GM11168 (cell line): Measurements from ENCODE around the gene ZMPSTE24.
"Not testable (repeated sequence)": the region's sequence is repeated elsewhere in the genome, so short reads cannot be mapped to it uniquely, and the experiment has no call there.

Experiments used
- in situ Hi-C: fragments of 300-500 bp; cut with MboI; formaldehyde crosslinking; loops from one replicate; pipeline ENCODE4 v1.12.0; 2022; ENCODE audit warnings: low sequenced_read_pairs; ENCODE audit not compliant: unreplicated experiment

ZMPSTE24 gene

DNA sequence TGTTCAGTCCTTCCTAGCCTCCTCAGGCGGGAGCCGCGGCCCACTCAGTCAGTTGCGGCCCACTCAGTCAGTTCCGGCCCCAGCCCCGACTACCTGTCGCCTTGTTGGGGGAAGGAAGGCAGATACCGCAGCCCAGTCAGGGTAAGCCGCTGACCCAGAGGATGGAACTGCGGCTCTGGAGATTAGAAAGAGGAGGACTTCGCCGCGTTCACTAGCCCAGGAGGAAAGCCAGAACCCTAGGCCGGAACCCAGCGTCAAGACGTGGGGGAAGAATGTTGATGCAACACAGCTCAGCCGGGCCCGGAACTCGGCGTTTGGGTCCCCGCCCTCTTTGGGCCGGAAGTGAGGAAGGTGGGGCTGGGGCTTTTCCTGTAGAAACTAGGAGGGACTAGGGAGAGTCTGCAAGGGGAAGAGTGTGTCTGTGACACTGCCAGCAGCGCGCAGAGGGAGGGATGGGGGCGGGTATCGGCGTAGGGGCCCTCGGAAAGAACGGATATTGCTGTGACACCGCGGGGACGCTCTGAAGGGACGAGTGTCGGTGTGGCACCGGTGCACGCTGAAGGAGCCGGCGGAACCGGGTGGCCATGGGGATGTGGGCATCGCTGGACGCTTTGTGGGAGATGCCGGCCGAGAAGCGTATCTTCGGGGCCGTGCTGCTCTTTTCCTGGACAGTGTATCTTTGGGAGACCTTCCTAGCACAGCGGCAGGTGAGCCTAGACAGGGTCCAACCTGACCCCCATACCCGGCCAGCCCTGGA lies at the start of gene ZMPSTE24:
Gene ZMPSTE24 (plus strand): TSS at position 549 of the 757 bp plus-strand sequence. CDS start 36 bp downstream, at position 585.
- in situ Hi-C loops, result loop anchor here (10.0 kb wide), 1 partner anchor 93 kb away; the partner anchor contains the start of gene RLF

DNA sequence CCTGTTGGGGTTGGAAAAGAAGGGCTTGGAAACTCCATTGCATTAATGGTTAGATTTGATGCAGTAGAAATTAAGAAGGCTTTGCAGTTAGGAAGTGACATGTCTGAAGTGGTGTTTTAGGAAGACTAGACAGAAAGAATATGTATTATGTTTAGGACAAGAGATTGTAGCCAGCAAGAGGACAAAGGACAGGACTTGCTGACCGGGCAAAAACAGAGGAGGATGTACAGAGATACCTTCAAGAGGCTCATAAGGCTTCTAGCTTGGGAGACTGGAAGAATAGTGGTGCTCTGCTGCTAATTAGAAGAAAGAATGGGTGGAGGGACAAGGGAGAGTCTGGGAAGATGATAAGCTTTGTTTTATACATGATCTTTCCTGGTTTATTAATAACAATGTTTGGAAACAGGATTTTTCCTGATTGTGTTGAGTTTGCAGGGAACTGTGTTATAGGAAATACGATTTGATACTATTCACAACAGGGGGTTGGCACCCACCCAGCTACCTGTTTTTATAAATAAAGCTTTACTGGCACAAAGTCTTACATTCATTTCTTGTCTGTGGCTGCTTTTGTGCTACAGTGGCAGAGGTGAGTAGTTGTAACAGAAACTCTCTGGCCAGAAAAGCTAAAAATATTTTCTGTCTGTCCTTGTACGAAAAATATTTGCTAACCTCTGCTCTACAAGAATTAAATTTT lies 47.4 kb upstream of the ZMPSTE24 start:
- in situ Hi-C loops, result no loop called here

- in situ Hi-C loops, result no loop called here
Observed at GRCh38 chr1:40218333-40218732, 39.7 kb upstream of the ZMPSTE24 start.

DNA sequence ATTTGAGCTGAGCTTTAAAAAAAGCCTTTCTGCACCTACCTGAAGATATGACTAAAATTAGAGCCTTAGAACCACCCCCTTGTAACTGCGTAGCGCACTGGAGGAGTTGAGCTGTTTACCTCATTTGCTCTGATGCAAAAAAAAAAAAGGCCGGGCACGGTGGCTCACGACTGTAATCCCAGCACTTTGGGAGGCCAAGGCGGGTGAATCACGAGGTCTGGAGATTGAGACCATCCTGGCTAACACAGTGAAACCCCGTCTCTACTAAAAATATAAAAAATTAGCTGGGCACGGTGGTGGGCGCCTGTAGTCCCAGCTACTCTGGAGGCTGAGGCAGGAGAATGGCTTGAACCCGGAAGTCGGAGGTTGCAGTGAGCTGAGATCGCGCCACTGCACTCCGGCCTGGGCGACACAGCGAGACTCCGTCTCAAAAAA lies 36.5 kb upstream of the ZMPSTE24 start:
- in situ Hi-C loops, result not testable (repeated sequence)

GRCh38 chr1:40221977-40222772 lies 35.9 kb upstream of the ZMPSTE24 start:
- in situ Hi-C loops, result no loop called here

DNA sequence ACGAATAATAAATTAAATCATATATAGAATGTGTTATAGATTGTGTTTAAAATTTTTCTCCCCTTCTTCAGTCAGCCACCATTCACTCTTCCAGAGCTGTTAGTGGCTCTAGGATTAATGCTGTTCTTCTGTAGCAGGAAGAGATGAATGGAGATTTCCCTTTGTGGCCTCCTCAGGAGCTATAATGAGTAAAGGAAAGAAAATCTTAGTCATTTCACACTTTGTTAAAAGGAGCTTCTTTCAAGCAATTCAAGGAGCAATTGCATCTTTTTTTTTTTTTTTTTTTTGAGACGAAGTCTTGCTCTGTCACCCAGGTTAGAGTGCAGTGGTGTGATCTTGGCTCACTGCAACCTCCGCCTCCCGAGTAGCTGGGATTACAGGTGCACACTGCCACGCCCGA lies 34.0 kb upstream of the ZMPSTE24 start:
- in situ Hi-C loops, result no loop called here

DNA sequence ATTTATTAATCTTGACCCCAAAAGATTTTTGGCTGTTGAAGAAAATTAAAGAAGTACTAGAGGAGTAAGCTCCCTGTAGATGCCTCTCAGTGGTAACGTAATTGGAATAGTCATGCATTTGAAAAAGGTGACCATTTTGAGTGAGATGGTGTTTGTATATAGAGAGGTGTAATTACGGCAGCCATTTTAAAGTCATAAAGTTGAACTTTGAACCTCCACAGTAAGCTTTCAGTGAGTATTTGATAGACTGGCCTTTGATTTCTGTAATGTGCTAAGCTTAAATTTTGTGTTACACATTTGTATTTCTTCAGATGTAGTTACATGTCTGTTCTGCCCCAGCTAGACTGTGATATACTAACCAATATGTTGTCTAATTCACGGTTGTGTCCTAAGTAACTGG lies 31.8 kb upstream of the ZMPSTE24 start:
- in situ Hi-C loops, result no loop called here

GRCh38 chr1:40232444-40232843 lies 25.6 kb upstream of the ZMPSTE24 start:
- in situ Hi-C loops, result no loop called here

GRCh38 chr1:40239626-40240025 lies 18.4 kb upstream of the ZMPSTE24 start:
- in situ Hi-C loops, result no loop called here

GRCh38 chr1:40240390-40240789 lies 17.6 kb upstream of the ZMPSTE24 start:
- in situ Hi-C loops, result no loop called here

DNA sequence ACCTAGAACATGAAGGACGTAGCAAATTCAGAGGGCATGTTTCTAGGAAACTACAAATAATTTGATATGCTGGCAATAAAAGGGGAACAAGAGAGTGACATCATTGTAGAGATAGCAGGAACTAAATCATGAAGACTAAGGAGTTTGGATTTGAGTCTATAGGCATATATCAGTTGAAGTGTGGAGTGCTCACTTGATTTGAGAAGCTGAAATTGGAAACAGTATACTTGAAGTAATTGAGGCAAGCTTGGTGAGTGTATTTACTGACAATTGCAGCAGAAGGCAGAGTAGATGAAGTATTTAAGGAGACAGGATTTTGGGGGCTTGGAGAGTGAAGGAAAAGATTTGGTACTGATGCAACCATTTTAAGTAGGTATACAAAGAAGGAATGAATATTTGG lies 16.7 kb upstream of the ZMPSTE24 start:
- in situ Hi-C loops, result no loop called here

GRCh38 chr1:40243351-40243750 lies 14.7 kb upstream of the ZMPSTE24 start:
- in situ Hi-C loops, result no loop called here

GRCh38 chr1:40244138-40244744 lies 13.8 kb upstream of the ZMPSTE24 start:
- in situ Hi-C loops, result no loop called here

DNA sequence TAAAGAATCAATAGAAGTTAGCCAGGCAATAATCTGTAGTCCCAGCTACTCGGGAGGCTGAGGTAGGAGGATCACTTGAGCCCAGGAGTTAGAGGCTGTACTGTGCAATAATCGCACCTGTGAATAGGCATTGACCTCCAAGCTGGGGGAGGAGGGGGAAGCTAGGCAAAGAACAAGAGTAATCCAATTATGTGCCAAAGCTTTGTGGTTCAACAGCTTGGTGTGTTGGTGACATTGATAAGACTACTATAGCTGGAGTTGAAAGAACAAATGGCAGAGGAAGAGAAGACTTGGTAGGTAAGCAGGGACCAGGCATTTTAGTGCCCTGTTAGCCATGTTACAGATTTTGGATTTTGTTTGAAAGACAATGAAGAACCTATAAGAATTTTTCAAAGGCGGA lies 12.3 kb upstream of the ZMPSTE24 start:
- in situ Hi-C loops, result no loop called here

- in situ Hi-C loops, result no loop called here
Observed at GRCh38 chr1:40247655-40248054, 10.4 kb upstream of the ZMPSTE24 start, which contains the start of gene TMCO2. Gene TMCO2 (plus strand): TSS chr1:40247937. CDS start chr1:40247994, 57 bp downstream.

DNA sequence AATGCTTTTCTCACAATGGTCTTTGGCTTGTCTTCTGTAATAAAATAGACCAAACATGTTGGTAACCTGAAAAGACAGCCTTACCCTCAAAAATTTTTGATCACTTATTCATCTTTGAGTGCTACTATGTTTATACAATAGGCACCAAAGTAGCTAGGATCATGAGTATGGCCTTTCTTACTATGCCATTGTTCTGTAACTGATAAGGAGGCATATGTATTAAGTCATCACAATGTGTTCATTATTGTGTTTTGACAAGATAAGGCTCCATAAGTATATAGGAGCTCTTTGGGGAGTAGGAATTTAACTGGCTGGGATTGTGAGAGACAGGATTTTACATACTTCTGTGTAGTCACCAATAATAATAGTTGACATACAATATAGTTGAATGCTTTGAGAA lies 9.6 kb upstream of the ZMPSTE24 start:
- in situ Hi-C loops, result no loop called here

DNA sequence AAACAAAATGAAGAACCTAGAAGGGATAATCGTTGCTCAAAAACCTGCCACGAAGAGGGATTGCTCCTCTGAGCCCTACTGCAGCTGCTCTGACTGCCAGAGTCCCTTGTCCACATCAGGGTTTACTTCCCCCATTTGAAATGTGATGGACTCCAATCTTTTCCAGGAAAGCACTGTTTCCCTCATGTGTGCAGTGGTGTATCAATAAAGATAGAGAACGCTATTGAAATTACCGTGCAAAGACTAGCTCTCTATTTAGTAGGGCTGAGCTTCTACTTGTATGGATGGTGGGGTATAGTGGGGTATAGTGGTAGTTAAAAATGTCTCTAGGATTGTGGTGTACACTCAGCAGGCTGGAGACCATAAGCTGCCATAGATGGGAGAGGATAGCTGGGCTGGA lies 6.6 kb upstream of the ZMPSTE24 start:
- in situ Hi-C loops, result loop anchor here (10.0 kb wide), 1 partner anchor 87 kb away; the partner anchor contains the start of gene RLF

DNA sequence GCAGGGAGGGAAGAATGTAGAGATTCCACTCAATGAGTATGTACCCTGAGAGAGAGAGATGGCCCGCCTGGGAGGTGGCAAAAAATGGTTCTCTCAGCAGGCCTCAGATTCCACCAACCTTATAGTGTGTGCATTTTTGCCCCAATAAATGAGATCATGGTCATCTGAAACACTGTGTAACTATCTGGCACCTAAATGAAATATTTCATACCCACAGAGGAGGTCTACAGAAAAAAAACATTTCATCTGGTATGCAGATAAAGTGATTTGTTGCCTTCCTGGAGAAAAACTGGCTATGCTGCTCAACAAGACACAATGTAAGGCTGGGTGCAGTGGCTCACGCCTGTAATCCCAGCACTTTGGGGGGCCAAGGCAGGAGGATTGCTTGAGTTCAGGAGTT lies 5.4 kb upstream of the ZMPSTE24 start:
- in situ Hi-C loops, result loop anchor here (10.0 kb wide), 1 partner anchor 88 kb away; the partner anchor contains the start of gene RLF

- in situ Hi-C loops, result loop anchor here (10.0 kb wide), 1 partner anchor 90 kb away; the partner anchor contains the start of gene RLF
Observed at GRCh38 chr1:40255231-40255630, 2.8 kb upstream of the ZMPSTE24 start.
